Activated CD4-positive, alpha-beta T cell treated with anti-CD3 and anti-CD28 coated beads, Interleukin-10, Interleukin-2, amounts not matched to agents 100 ng/mL and 50 ng/mL, durations not matched to agents 16 hours and 8 hours (primary cell): Measurements from ENCODE around the gene PRMT1.

Experiments
- DNase-seq: peaks from one replicate; pipeline ENCODE4 v3.0.0-alpha.2; 2020

PRMT1 gene

GRCh38 chr19:49672131-49672919, 4.7 kb upstream of the PRMT1 start:
- peak; percentile 85 for DNase-seq

GRCh38 chr19:49676136-49676783, 811 bp upstream of the PRMT1 start:
- peak; percentile 85 for DNase-seq

GRCh38 chr19:49676784-49677230, 264 bp upstream of the PRMT1 start:
- DNase-seq, result peak; percentile 100

GRCh38 chr19:49677901-49678674, 1.0 kb downstream of the PRMT1 start:
- peak; percentile 84 for DNase-seq

- no peak for DNase-seq
Observed at GRCh38 chr19:49678985-49679770, 2.1 kb downstream of the PRMT1 start.

GRCh38 chr19:49679771-49680413, 2.8 kb downstream of the PRMT1 start:
- DNase-seq, result no peak

- peak; percentile 95 for DNase-seq
Observed at GRCh38 chr19:49680421-49681351, 3.6 kb downstream of the PRMT1 start.

- DNase-seq, result no peak
Observed at GRCh38 chr19:49681830-49682229, 4.8 kb downstream of the PRMT1 start.

- peak; percentile 24 for DNase-seq
Observed at GRCh38 chr19:49682274-49682673, 5.2 kb downstream of the PRMT1 start.

- no peak for DNase-seq
Observed at GRCh38 chr19:49683814-49684250, 6.8 kb downstream of the PRMT1 start.

- peak; percentile 50 for DNase-seq
Observed at GRCh38 chr19:49684251-49684982, 7.3 kb downstream of the PRMT1 start.

- no peak for DNase-seq
Observed at GRCh38 chr19:49684983-49685553, 8.0 kb downstream of the PRMT1 start.

- DNase-seq, result no peak
Observed at GRCh38 chr19:49685845-49686332, 8.8 kb downstream of the PRMT1 start.

- no peak for DNase-seq
Observed at GRCh38 chr19:49686503-49687088, 9.5 kb downstream of the PRMT1 start.

GRCh38 chr19:49687150-49687549, 10.1 kb downstream of the PRMT1 start:
- DNase-seq, result no peak

- DNase-seq, result no peak
Observed at GRCh38 chr19:49687566-49688316, 10.7 kb downstream of the PRMT1 start.

GRCh38 chr19:49688531-49689132, 11.6 kb downstream of the PRMT1 start:
- no peak for DNase-seq
